Left lobe of liver (tissue), 2 donors: ENCODE results near the gene GRK1. TPM values are rescaled to one million over a fixed set of nuclear protein-coding genes. Genes with fewer than 3 reads are reported as not detected.

Source experiments
- ATAC-seq: fragments of 200-7000 bp; cut with Tn5 transposase; one replicate; pipeline ENCODE4 v1.9.1; 2020; ENCODE audit warnings: mild to moderate bottlenecking, moderate library complexity
- DNase-seq: peaks from one replicate; pipeline ENCODE4 v3.0.0-alpha.2; 2020; ENCODE audit warnings: low spot score
- total RNA-seq: library from RNA; stranded (reverse); gene quantifications from one replicate; pipeline ENCODE4 v1.2.1, GENCODE V29; 2021
- donor health status: DM: no; HTN: no; CAD: no; lungs with moderate emphysema.
- donor health status: DM: no; HTN: yes; CAD: no.

The GRK1 gene
- total RNA-seq, 1 donor from 2014 or later: not detected

- DNase-seq (no peak), ATAC-seq (no peak)
Measured at GRCh38 chr13:113660066-113660465, 7.0 kb upstream of the GRK1 start.

GRCh38 chr13:113661509-113661908 lies 5.5 kb upstream of the GRK1 start:
- ATAC-seq (no peak), DNase-seq (no peak)

GRCh38 chr13:113663934-113664333 lies 3.1 kb upstream of the GRK1 start:
- ATAC-seq (no peak), DNase-seq (no peak)

- no peak for DNase-seq
- peak; percentile 36 for ATAC-seq
Measured at GRCh38 chr13:113664751-113665596, 2.0 kb upstream of the GRK1 start.

GRCh38 chr13:113665597-113666328 lies 1.3 kb upstream of the GRK1 start:
- no peak for ATAC-seq
- DNase-seq: no peak

GRCh38 chr13:113666329-113666670 lies 719 bp upstream of the GRK1 start:
- no peak for ATAC-seq
- no peak for DNase-seq

GRCh38 chr13:113667771-113668490 lies 912 bp downstream of the GRK1 start:
- ATAC-seq (no peak), DNase-seq (no peak)

- DNase-seq (no peak), ATAC-seq (no peak)
Measured at GRCh38 chr13:113668491-113668971, 1.5 kb downstream of the GRK1 start.

GRCh38 chr13:113669231-113669754 lies 2.3 kb downstream of the GRK1 start:
- no peak for DNase-seq
- no peak for ATAC-seq

GRCh38 chr13:113669755-113670341 lies 2.8 kb downstream of the GRK1 start:
- ATAC-seq: no peak
- no peak for DNase-seq

GRCh38 chr13:113670541-113670940 lies 3.5 kb downstream of the GRK1 start:
- DNase-seq (no peak), ATAC-seq (no peak)

GRCh38 chr13:113671066-113672001 lies 4.3 kb downstream of the GRK1 start:
- no peak for ATAC-seq
- DNase-seq: no peak

- DNase-seq: no peak
- peak; percentile 18 for ATAC-seq
Measured at GRCh38 chr13:113672002-113672651, 5.1 kb downstream of the GRK1 start.

GRCh38 chr13:113722921-113723320 lies 55.9 kb downstream of the GRK1 start:
- DNase-seq (no peak), ATAC-seq (no peak)

- ATAC-seq: no peak
- DNase-seq: no peak
Measured at GRCh38 chr13:113723410-113724015, 56.5 kb downstream of the GRK1 start.

- ATAC-seq: no peak
- no peak for DNase-seq
Measured at GRCh38 chr13:113724016-113724758, 57.2 kb downstream of the GRK1 start.

GRCh38 chr13:113724780-113725315 lies 57.8 kb downstream of the GRK1 start:
- ATAC-seq (peak; percentile 96), DNase-seq (peak; percentile 70)
